Measurements from ENCODE around the gene APCDD1.

The APCDD1 gene

GRCh38 chr18:10419420-10420103 is 34.9 kb upstream of the APCDD1 start:
- no peak for TF ChIP-seq ZNF274 (IDR thresholded peaks at IDR 0.05; ENCODE audit: low read depth, low read length)
- H3K4me3 ChIP-seq (ENCODE audit: low read length): no peak overlapping the region

- no peak overlapping the region for H3K4me3 ChIP-seq (ENCODE audit: low read length)
- no peak for TF ChIP-seq ZNF274 (IDR thresholded peaks at IDR 0.05; ENCODE audit: low read depth, low read length)
Observed at GRCh38 chr18:10420561-10421352, 33.7 kb upstream of the APCDD1 start.

GRCh38 chr18:10421859-10422258 is 32.6 kb upstream of the APCDD1 start:
- no peak for TF ChIP-seq ZNF274 (IDR thresholded peaks at IDR 0.05; ENCODE audit: low read depth, low read length)

GRCh38 chr18:10422731-10423130 is 31.7 kb upstream of the APCDD1 start:
- H3K4me3 ChIP-seq (ENCODE audit: low read length): no peak overlapping the region
- no peak for TF ChIP-seq ZNF274 (IDR thresholded peaks at IDR 0.05; ENCODE audit: low read depth, low read length)

More at GRCh38 chr18:10421859-10422258, 32.6 kb upstream of the APCDD1 start:
- H3K4me3 ChIP-seq (ENCODE audit: low read length): no peak overlapping the region

GRCh38 chr18:10424585-10425307 is 29.7 kb upstream of the APCDD1 start:
- no peak overlapping the region for H3K4me3 ChIP-seq (ENCODE audit: low read length)
- TF ChIP-seq ZNF274 (IDR thresholded peaks at IDR 0.05; ENCODE audit: low read depth, low read length): no peak

GRCh38 chr18:10430677-10431076 is 23.8 kb upstream of the APCDD1 start:
- H3K4me3 ChIP-seq (ENCODE audit: low read length): no peak overlapping the region
- no peak for TF ChIP-seq ZNF274 (IDR thresholded peaks at IDR 0.05; ENCODE audit: low read depth, low read length)

GRCh38 chr18:10431680-10432079 is 22.8 kb upstream of the APCDD1 start:
- no peak overlapping the region for H3K4me3 ChIP-seq (ENCODE audit: low read length)
- no peak for TF ChIP-seq ZNF274 (IDR thresholded peaks at IDR 0.05; ENCODE audit: low read depth, low read length)

GRCh38 chr18:10432781-10433180 is 21.7 kb upstream of the APCDD1 start:
- TF ChIP-seq ZNF274 (IDR thresholded peaks at IDR 0.05; ENCODE audit: low read depth, low read length): no peak
- H3K4me3 ChIP-seq (ENCODE audit: low read length): no peak overlapping the region

- TF ChIP-seq ZNF274 (IDR thresholded peaks at IDR 0.05; ENCODE audit: low read depth, low read length): no peak
- H3K4me3 ChIP-seq (ENCODE audit: low read length): no peak overlapping the region
Observed at GRCh38 chr18:10436160-10436559, 18.3 kb upstream of the APCDD1 start.

GRCh38 chr18:10437837-10438236 is 16.6 kb upstream of the APCDD1 start:
- no peak overlapping the region for H3K4me3 ChIP-seq (ENCODE audit: low read length)
- TF ChIP-seq ZNF274 (IDR thresholded peaks at IDR 0.05; ENCODE audit: low read depth, low read length): no peak

- TF ChIP-seq ZNF274 (IDR thresholded peaks at IDR 0.05; ENCODE audit: low read depth, low read length): no peak
- H3K4me3 ChIP-seq (ENCODE audit: low read length): no peak overlapping the region
Observed at GRCh38 chr18:10439898-10440297, 14.5 kb upstream of the APCDD1 start.

- H3K4me3 ChIP-seq (ENCODE audit: low read length): no peak overlapping the region
- no peak for TF ChIP-seq ZNF274 (IDR thresholded peaks at IDR 0.05; ENCODE audit: low read depth, low read length)
Observed at GRCh38 chr18:10440884-10441283, 13.6 kb upstream of the APCDD1 start.

- TF ChIP-seq ZNF274 (IDR thresholded peaks at IDR 0.05; ENCODE audit: low read depth, low read length): no peak
- H3K4me3 ChIP-seq (ENCODE audit: low read length): no peak overlapping the region
Observed at GRCh38 chr18:10441472-10441871, 13.0 kb upstream of the APCDD1 start.

- no peak overlapping the region for H3K4me3 ChIP-seq (ENCODE audit: low read length)
- no peak for TF ChIP-seq ZNF274 (IDR thresholded peaks at IDR 0.05; ENCODE audit: low read depth, low read length)
Observed at GRCh38 chr18:10442551-10442971, 11.9 kb upstream of the APCDD1 start.

- TF ChIP-seq ZNF274 (IDR thresholded peaks at IDR 0.05; ENCODE audit: low read depth, low read length): no peak
- H3K4me3 ChIP-seq (ENCODE audit: low read length): no peak overlapping the region
Observed at GRCh38 chr18:10443001-10443400, 11.4 kb upstream of the APCDD1 start.

All from GM08714 (cell line).